ENCODE measurements around the gene PPP4R4.

- TF ChIP-seq CTCF (IDR thresholded peaks at IDR 0.05; ENCODE audit: low read depth, low read length) (no peak), EZH2phosphoT487 (IDR thresholded peaks at IDR 0.05; ENCODE audit: low read depth) (no peak)
Measured at GRCh38 chr14:94288610-94289465, 114.7 kb downstream of the PPP4R4 start.

Measured in OCI-LY3 (cell line).